GM13976 (cell line): ENCODE results near the gene HSD17B3.
A peak's percentile ranks its signal among the peaks of the same experiment; 100 is the strongest.

ENCODE experiments used
- DNase-seq: peaks from one replicate; pipeline ENCODE4 v3.0.0; 2012; ENCODE audit warnings: low spot score
- in situ Hi-C: fragments of 300-500 bp; cut with MboI; formaldehyde crosslinking; loops from one replicate; pipeline ENCODE4 v1.12.0; 2022; ENCODE audit warnings: low sequenced_read_pairs, mixed read lengths, inconsistent platforms; ENCODE audit not compliant: unreplicated experiment
- TF ChIP-seq, protein P1 (sequence below): IDR thresholded peaks from 2 replicates; pipeline ENCODE4 v1.5.1; 2012; ENCODE audit warnings: borderline replicate concordance, mild to moderate bottlenecking; ENCODE audit not compliant: insufficient read depth; ENCODE audit errors: extremely low read depth, missing control alignments, control extremely low read depth

Gene HSD17B3

GRCh38 chr9:96342571-96343245 lies 40.7 kb upstream of the HSD17B3 start:
- no peak for DNase-seq
- TF ChIP-seq, protein P1, sequence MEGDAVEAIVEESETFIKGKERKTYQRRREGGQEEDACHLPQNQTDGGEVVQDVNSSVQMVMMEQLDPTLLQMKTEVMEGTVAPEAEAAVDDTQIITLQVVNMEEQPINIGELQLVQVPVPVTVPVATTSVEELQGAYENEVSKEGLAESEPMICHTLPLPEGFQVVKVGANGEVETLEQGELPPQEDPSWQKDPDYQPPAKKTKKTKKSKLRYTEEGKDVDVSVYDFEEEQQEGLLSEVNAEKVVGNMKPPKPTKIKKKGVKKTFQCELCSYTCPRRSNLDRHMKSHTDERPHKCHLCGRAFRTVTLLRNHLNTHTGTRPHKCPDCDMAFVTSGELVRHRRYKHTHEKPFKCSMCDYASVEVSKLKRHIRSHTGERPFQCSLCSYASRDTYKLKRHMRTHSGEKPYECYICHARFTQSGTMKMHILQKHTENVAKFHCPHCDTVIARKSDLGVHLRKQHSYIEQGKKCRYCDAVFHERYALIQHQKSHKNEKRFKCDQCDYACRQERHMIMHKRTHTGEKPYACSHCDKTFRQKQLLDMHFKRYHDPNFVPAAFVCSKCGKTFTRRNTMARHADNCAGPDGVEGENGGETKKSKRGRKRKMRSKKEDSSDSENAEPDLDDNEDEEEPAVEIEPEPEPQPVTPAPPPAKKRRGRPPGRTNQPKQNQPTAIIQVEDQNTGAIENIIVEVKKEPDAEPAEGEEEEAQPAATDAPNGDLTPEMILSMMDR, result no peak
- in situ Hi-C loops, result no loop called here

DNA sequence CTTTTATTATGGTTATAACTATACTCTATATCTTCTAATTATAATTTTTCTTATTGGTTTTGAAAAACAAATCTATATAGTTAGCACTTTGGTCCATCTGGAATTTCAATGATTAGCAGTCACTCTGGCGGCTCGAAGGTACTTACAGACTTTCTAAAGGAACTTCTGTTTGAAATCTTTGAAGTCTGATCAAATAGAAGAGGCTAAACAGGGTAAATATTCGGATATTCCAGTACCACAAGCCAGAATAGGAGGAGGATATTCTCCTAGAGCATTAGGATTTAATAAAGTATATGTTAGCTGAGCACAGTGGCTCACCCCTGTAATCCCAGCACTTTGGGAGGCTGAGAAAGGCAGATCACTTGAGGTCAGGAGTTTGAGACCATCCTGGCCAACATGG lies 38.7 kb upstream of the HSD17B3 start:
- in situ Hi-C loops, result no loop called here
- DNase-seq, result no peak

DNA sequence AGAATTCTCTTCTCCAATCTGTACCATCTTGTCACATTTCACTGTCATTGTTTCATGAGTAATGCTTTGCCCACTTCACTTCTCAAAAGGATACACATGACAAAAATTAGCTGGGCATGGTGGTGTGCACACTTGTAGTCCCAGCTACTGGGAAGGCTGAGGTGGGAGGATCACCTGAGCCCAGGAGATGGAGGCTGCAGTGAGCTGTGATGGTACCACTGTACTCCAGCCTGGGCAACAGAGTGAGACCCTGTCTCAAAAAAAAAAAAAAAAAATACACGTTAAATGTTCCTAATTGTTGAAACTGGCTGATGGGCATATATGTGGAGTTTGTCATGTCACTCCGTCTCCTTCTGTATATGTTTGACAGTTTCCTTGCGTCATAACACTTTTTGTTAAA lies 36.3 kb upstream of the HSD17B3 start:
- in situ Hi-C loops, result loop anchor here (10.0 kb wide), 1 partner anchor 317 kb away; the partner anchor contains the start of gene PRXL2C
- no peak for DNase-seq
- TF ChIP-seq, protein P1, result no peak

More for the DNA sequence above, 38.7 kb upstream of the HSD17B3 start:
- TF ChIP-seq, protein P1, result no peak

- in situ Hi-C loops, result loop anchor here (10.0 kb wide), 1 partner anchor 321 kb away; the partner anchor contains the start of gene PRXL2C
These were observed 32.0 kb upstream of the HSD17B3 start for GRCh38 chr9:96333958-96334357.

DNA sequence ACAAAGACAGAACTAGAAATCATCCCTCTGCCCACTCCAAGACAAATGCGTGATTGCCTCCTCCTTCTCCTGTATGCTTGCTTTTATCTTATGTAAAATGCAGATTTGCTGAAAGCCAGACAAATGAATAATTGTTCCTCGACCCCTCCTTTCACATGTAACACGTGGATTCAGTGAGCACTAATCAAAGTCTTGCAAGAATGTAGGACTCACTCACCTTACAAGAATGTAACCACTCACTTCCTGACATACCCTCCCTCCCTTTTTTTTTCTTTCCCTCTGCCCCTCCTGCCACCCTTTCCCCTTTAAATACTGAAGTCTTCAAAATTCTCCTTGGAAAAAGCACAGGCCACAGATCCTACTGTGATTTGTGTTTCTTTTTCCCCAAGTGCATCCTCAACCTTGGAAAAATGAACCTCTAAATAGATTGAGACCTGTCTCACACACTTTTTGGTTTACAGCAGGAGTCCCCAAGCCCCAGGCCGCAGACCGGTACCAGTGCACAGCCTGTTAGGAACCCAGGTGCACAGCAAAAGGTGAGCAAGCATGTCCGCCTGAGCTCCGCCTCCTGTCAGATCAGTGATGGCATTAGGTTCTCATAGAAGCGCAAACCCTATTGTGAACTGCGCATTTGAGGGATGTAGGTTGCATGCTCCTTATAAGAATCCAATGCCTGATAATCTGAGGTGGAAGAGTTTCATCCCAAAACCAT lies 29.4 kb upstream of the HSD17B3 start:
- TF ChIP-seq, protein P1, result no peak
- no peak for DNase-seq
- in situ Hi-C loops, result loop anchor here (10.0 kb wide), 1 partner anchor 323 kb away; the partner anchor contains the start of gene PRXL2C

More at GRCh38 chr9:96333958-96334357, 32.0 kb upstream of the HSD17B3 start:
- DNase-seq, result no peak
- TF ChIP-seq, protein P1, result no peak

- in situ Hi-C loops, result no loop called here
- TF ChIP-seq, protein P1, result peak; percentile 57
- DNase-seq, result peak; percentile 66
These were observed 25.8 kb upstream of the HSD17B3 start for GRCh38 chr9:96327694-96328352.
